Endothelial cell of umbilical vein (primary cell): Measurements from ENCODE around the gene MRGPRF. TPM values are rescaled to one million over a fixed set of nuclear protein-coding genes. Genes with fewer than 3 reads are reported as not detected.

Experiments
- BruUV-seq: library from RNA; stranded (reverse); fragments of 400-500 nt; replicated peaks from 2 replicates; lab custom pipeline; 2021; lab: Mats Ljungman, UMichigan
- CTCF ChIA-PET: fragments of 300-600, 350-600 bp; sonication (Branson Sonifier 250); formaldehyde crosslinking; loops from one replicate; lab custom pipeline; 2021; ENCODE audit warnings: antibody characterized with exemption, inconsistent platforms; lab: Charles Lee
- POLR2A ChIA-PET: fragments of 300-600, 350-600 bp; sonication (Branson Sonifier 250); formaldehyde crosslinking; loops from one replicate; lab custom pipeline; 2021; ENCODE audit warnings: antibody characterized with exemption, inconsistent platforms; lab: Charles Lee
- DNase-seq: peaks from one replicate; pipeline ENCODE4 v3.0.0-alpha.2; 2011; ENCODE audit warnings: low read depth, low spot score
- FAIRE-seq: peaks from 2 replicates; lab custom pipeline; 2011; peaks lifted over from hg19 to GRCh38; lab: Jason Lieb, UNC
- H2AFZ ChIP-seq: 2 replicates; pipeline ENCODE4 v1.6.0; 2012; ENCODE audit warnings: low read depth, low read length, control low read depth, inconsistent platforms
- H3K27ac ChIP-seq: 2 replicates; pipeline ENCODE4 v1.5.1; 2011; ENCODE audit warnings: low read depth, mild to moderate bottlenecking, control low read depth, low read length, moderate library complexity; ENCODE audit not compliant: insufficient read depth
- H3K27me3 ChIP-seq, 2 experiments: 2 replicates each; pipeline versions ENCODE4 v1.6.0 to v1.6.1; 2011; ENCODE audit warnings: low read length in 2 of 2, mixed read lengths in 1 of 2; ENCODE audit not compliant: control insufficient read depth in 2 of 2, insufficient read depth in 2 of 2
- H3K36me3 ChIP-seq, 2 experiments: 2 replicates in 1 of 2; 3 replicates in 1 of 2; pipeline ENCODE4 v1.5.1; 2011; ENCODE audit warnings: low read length in 2 of 2, mild to moderate bottlenecking in 1 of 2, moderate library complexity in 1 of 2; ENCODE audit not compliant: control insufficient read depth in 2 of 2, insufficient read depth in 2 of 2; ENCODE audit errors: extremely low read depth in 1 of 2
- H3K4me1 ChIP-seq: 3 replicates; pipeline ENCODE4 v1.5.1; 2011; ENCODE audit warnings: mild to moderate bottlenecking, low read length; ENCODE audit not compliant: control insufficient read depth, insufficient read depth; ENCODE audit errors: extremely low read depth
- H3K4me2 ChIP-seq: 2 replicates; pipeline ENCODE4 v1.6.1; 2011; ENCODE audit warnings: low read length, control low read depth, mixed read lengths; ENCODE audit not compliant: insufficient read depth
- H3K4me3 ChIP-seq, 3 experiments: fragments of 200-600 bp in 1 of 3; sonication (generic), shearing (Covaris generic) in 1 of 3; replicated peaks in 1 of 3; 2 replicates each; pipeline ENCODE4 v1.5.1; 2011 to 2016; ENCODE audit warnings: control low read depth in 3 of 3, low read length in 3 of 3, mild to moderate bottlenecking in 2 of 3, inconsistent platforms in 1 of 3, low read depth in 1 of 3, moderate library complexity in 1 of 3; ENCODE audit not compliant: insufficient read depth in 1 of 3
- H3K79me2 ChIP-seq: 2 replicates; pipeline ENCODE4 v1.6.0; 2012; ENCODE audit warnings: low read length, inconsistent platforms; ENCODE audit not compliant: control insufficient read depth, insufficient read depth
- H3K9ac ChIP-seq: replicated peaks from 2 replicates; pipeline ENCODE3; 2011; ENCODE audit warnings: low read length, control low read depth; ENCODE audit not compliant: insufficient read depth; ENCODE audit errors: extremely low read depth
- H3K9me1 ChIP-seq: replicated peaks from 3 replicates; pipeline ENCODE4 v1.6.0; 2011; ENCODE audit warnings: mild to moderate bottlenecking, low read length; ENCODE audit not compliant: control insufficient read depth, insufficient read depth; ENCODE audit errors: extremely low read depth
- H3K9me3 ChIP-seq: replicated peaks from 2 replicates; pipeline ENCODE4 v1.5.1; 2012; ENCODE audit warnings: low read length, inconsistent platforms; ENCODE audit not compliant: control insufficient read depth, insufficient read depth
- H4K20me1 ChIP-seq: replicated peaks from 2 replicates; pipeline ENCODE3; 2011; ENCODE audit warnings: mild to moderate bottlenecking, low read length; ENCODE audit not compliant: control insufficient read depth, insufficient read depth; ENCODE audit errors: extremely low read depth
- CTCF ChIP-seq, 2 donors: IDR thresholded peaks; 1 replicate in 1 of 2; 2 replicates in 1 of 2; pipeline ENCODE4 v1.5.1; 2011; ENCODE audit warnings: low read length in 2 of 2, mild to moderate bottlenecking in 2 of 2, moderate library complexity in 2 of 2, control low read depth in 1 of 2, inconsistent platforms in 1 of 2, low read depth in 1 of 2; ENCODE audit not compliant: insufficient read depth in 1 of 2; ENCODE audit errors: extremely low read depth in 1 of 2
- EZH2 ChIP-seq: IDR thresholded peaks from 2 replicates; pipeline ENCODE4 v1.6.1; 2012; ENCODE audit warnings: borderline replicate concordance, low read depth, mild to moderate bottlenecking, moderate library complexity, low read length, inconsistent platforms; ENCODE audit not compliant: severe bottlenecking
- FOS ChIP-seq: IDR thresholded peaks from 2 replicates; pipeline ENCODE4 v1.6.1; 2011; ENCODE audit warnings: mild to moderate bottlenecking, low read length, moderate library complexity, borderline replicate concordance; ENCODE audit not compliant: insufficient read depth
- GATA2 ChIP-seq: IDR thresholded peaks from 2 replicates; pipeline ENCODE4 v1.7.0; 2011; ENCODE audit warnings: low read depth, mild to moderate bottlenecking, moderate library complexity, mixed read lengths, low read length; ENCODE audit not compliant: insufficient read length, insufficient read depth
- JUN ChIP-seq: IDR thresholded peaks from 2 replicates; pipeline ENCODE4 v1.6.1; 2011; ENCODE audit warnings: borderline replicate concordance, low read depth; ENCODE audit not compliant: insufficient read length, insufficient read depth
- MAX ChIP-seq: IDR thresholded peaks from 2 replicates; pipeline ENCODE4 v1.6.1; 2011; ENCODE audit not compliant: insufficient read depth, insufficient read length
- MYC ChIP-seq: IDR thresholded peaks from one replicate; pipeline ENCODE4 v1.6.1; 2011; ENCODE audit warnings: mild to moderate bottlenecking, low read depth, low read length
- POLR2A ChIP-seq: IDR thresholded peaks from 2 replicates; pipeline ENCODE4 v1.6.1; 2012; ENCODE audit warnings: low read depth, mild to moderate bottlenecking, control low read depth, low read length
- POLR2AphosphoS5 ChIP-seq: IDR thresholded peaks from 2 replicates; pipeline ENCODE4 v1.6.1; 2012; ENCODE audit warnings: low read depth, mild to moderate bottlenecking, control low read depth, low read length, moderate library complexity; ENCODE audit not compliant: insufficient read depth
- dilution Hi-C: fragments of 300-500 bp; cut with MboI; formaldehyde crosslinking; loops from one replicate; pipeline ENCODE4 v1.15.0; 2019; ENCODE audit warnings: low sequenced_read_pairs; ENCODE audit not compliant: extremely low pct_ligation_motif_present
- intact Hi-C: fragments of 100-400 bp; cut with micrococcal nuclease; formaldehyde crosslinking; loops from one replicate; pipeline ENCODE4 v1.10.0; 2022
- polyA plus RNA-seq, 4 experiments: library from polyadenylated mRNA; depleted of rRNA in 3 of 4; stranded (reverse) in 3 of 4; unstranded in 1 of 4; fragments of >200 nt; gene quantifications; 2 replicates each; pipeline versions ENCODE4 v1.2.1 to v1.2.3, GENCODE V29; 2011 to 2012; ENCODE audit warnings: missing spikeins in 1 of 4
- total RNA-seq: library from RNA; stranded (reverse); gene quantifications from 2 replicates; pipeline ENCODE4 v1.2.3, GENCODE V29; 2021

Gene MRGPRF
- total and polyA plus RNA-seq, 2 donors (not counting 3 experiments of a cell fraction or from before 2014, with no cell fraction given), result not detected

- dilution Hi-C loops, result no loop called here
- no peaks in the 10 kb centered on the region for H3K36me3 ChIP-seq
- H3K79me2 ChIP-seq, result no peaks in the 10 kb centered on the region
- H3K9me1 ChIP-seq, result no peaks in the 10 kb centered on the region
- H2AFZ ChIP-seq, result no peak within 1 kb of the TSS
- no peaks in the 10 kb centered on the region for H3K9me3 ChIP-seq
- TF ChIP-seq POLR2A (no peak), CTCF (IDR thresholded peaks at IDR 0.05; ENCODE audit: extremely low read depth in 1 of 2, insufficient read depth in 1 of 2, low read depth in 1 of 2, low read length in 2 of 2) (no peak), GATA2 (no peak), JUN (no peak), MYC (no peak), POLR2AphosphoS5 (no peak), FOS (no peak), MAX (no peak), EZH2 (no peak)
- H3K4me1 ChIP-seq, result no peaks in the 10 kb centered on the region
- H3K4me2 ChIP-seq, result no peak within 1 kb of the TSS
- DNase-seq (no peak), FAIRE-seq (no peak)
- no peaks in the 10 kb centered on the region for H4K20me1 ChIP-seq
- H3K27me3 ChIP-seq, result peaks cover 0 to 5% of the 10 kb centered on the region in 2 experiments
- ChIA-PET CTCF (no interaction called here), POLR2A (no interaction called here)
- no TSS peak for BruUV-seq
- intact Hi-C loops, result no loop called here
- H3K27ac ChIP-seq, result no peak within 1 kb of the TSS
- no peak within 1 kb of the TSS for H3K9ac ChIP-seq
- H3K4me3 ChIP-seq, result no peak within 1 kb of the TSS
Observed at GRCh38 chr11:68980776-68981065, 32.3 kb downstream of the MRGPRF start, which contains the start of gene MRGPRD. Gene MRGPRD (minus strand): TSS chr11:68980986. CDS start chr11:68980986, 0 bp downstream.
